DOHH2 (cell line): ENCODE measurements around the gene UBAP1.
"Not testable (repeated sequence)": the region's sequence is repeated elsewhere in the genome, so short reads cannot be mapped to it uniquely, and the experiment has no call there.

Source experiments
- H3F3A ChIP-seq: fragments of 200-600 bp; sonication (generic), shearing (Covaris generic); 2 replicates; pipeline ENCODE4 v1.6.0; 2016; ENCODE audit warnings: antibody characterized with exemption, mild to moderate bottlenecking; ENCODE audit not compliant: control insufficient read depth, insufficient read depth
- H3K27ac ChIP-seq: fragments of 200-600 bp; sonication (generic); 2 replicates; pipeline ENCODE4 v1.5.1; 2014; ENCODE audit warnings: low read depth, mild to moderate bottlenecking, low read length, moderate library complexity
- H3K27me3 ChIP-seq: fragments of 200-600 bp; sonication (generic); 2 replicates; pipeline ENCODE4 v1.6.1; 2014; ENCODE audit warnings: mild to moderate bottlenecking, low read length, mixed read lengths; ENCODE audit not compliant: control insufficient read depth
- H3K36me3 ChIP-seq: fragments of 200-600 bp; sonication (generic); 2 replicates; pipeline ENCODE4 v1.6.1; 2014; ENCODE audit warnings: mild to moderate bottlenecking, low read length, moderate library complexity, mixed read lengths; ENCODE audit not compliant: control insufficient read depth
- H3K4me1 ChIP-seq: fragments of 200-600 bp; sonication (generic); 2 replicates; pipeline ENCODE4 v1.6.1; 2014; ENCODE audit warnings: mild to moderate bottlenecking, low read length, mixed read lengths; ENCODE audit not compliant: control insufficient read depth
- H3K4me2 ChIP-seq: fragments of 200-600 bp; sonication (generic); 2 replicates; pipeline ENCODE4 v1.6.0; 2014; ENCODE audit warnings: mild to moderate bottlenecking, low read length, moderate library complexity
- H3K4me3 ChIP-seq: fragments of 200-600 bp; sonication (generic); 2 replicates; pipeline ENCODE4 v1.5.1; 2014; ENCODE audit warnings: mild to moderate bottlenecking, low read length, mixed read lengths
- H3K79me2 ChIP-seq: fragments of 200-600 bp; sonication (generic); 2 replicates; pipeline ENCODE4 v1.6.1; 2014; ENCODE audit warnings: mild to moderate bottlenecking, low read length, mixed read lengths; ENCODE audit not compliant: control insufficient read depth
- H3K9me2 ChIP-seq: fragments of 200-600 bp; sonication (generic); replicated peaks from 2 replicates; pipeline ENCODE4 v1.6.1; 2014; ENCODE audit warnings: mild to moderate bottlenecking, low read length, mixed read lengths; ENCODE audit not compliant: control insufficient read depth
- H3K9me3 ChIP-seq: fragments of 200-600 bp; sonication (generic); 2 replicates; pipeline ENCODE4 v1.6.1; 2014; ENCODE audit warnings: antibody characterized with exemption, low read length, mixed read lengths; ENCODE audit not compliant: control insufficient read depth, insufficient read depth
- H4K20me1 ChIP-seq: fragments of 200-600 bp; sonication (generic); 2 replicates; pipeline ENCODE4 v1.6.0; 2014; ENCODE audit warnings: low read depth, mild to moderate bottlenecking, antibody characterized with exemption, low read length, moderate library complexity; ENCODE audit not compliant: control insufficient read depth, insufficient read depth
- CTCF ChIP-seq: fragments of 200-600 bp; sonication (generic); IDR thresholded peaks from one replicate; pipeline ENCODE4 v1.5.1; 2014; ENCODE audit warnings: antibody characterized with exemption, mild to moderate bottlenecking, low read depth, low read length; ENCODE audit not compliant: poor library complexity, severe bottlenecking
- EZH2phosphoT487 ChIP-seq: fragments of 200-600 bp; sonication (generic); IDR thresholded peaks from 2 replicates; pipeline ENCODE4 v1.6.1; 2017; ENCODE audit warnings: borderline replicate concordance, mild to moderate bottlenecking, antibody characterized with exemption, low read length, moderate library complexity, mixed read lengths

UBAP1 gene

DNA sequence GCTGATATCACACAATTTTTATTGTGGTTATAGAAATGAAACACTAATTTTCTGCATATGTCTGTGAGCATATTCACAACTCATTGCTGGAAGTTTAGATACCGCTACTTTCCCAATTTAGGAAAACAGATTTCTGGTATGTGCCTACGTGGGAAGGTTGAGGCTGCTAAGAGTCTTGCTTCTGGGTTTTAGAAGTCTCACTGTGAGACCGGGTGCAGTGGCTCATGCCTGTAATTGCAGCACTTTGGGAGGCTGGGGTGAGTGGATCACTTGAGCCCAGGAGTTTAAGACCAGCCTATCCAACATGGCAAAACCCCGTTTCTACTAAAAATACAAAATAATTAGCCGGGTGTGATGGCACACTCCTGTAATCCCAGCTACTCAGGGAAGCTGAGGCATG, 39.6 kb downstream of the UBAP1 start:
- H3K4me2 ChIP-seq, result no peak overlapping the region
- no peak overlapping the region for H3K4me3 ChIP-seq
- no peak for TF ChIP-seq EZH2phosphoT487
- TF ChIP-seq CTCF, result no peak
- no peaks in the 10 kb centered on the region for H3K9me2 ChIP-seq
- peaks cover 16% of the 10 kb centered on the region for H3K79me2 ChIP-seq
- H3F3A ChIP-seq, result no peaks in the 10 kb centered on the region
- no peaks in the 10 kb centered on the region for H3K27me3 ChIP-seq
- no peaks in the 10 kb centered on the region for H3K9me3 ChIP-seq
- no peaks in the 10 kb centered on the region for H3K36me3 ChIP-seq
- no peak overlapping the region for H3K27ac ChIP-seq
- peaks cover 2% of the 10 kb centered on the region for H3K4me1 ChIP-seq
- no peaks in the 10 kb centered on the region for H4K20me1 ChIP-seq

- Histone ChIP-seq H3K9me2 (no peaks in the 10 kb centered on the region), H4K20me1 (no peaks in the 10 kb centered on the region; the same call in 1 of the 2 replicates), H3K79me2 (peaks cover 18% of the 10 kb centered on the region), H3K4me2 (no peak overlapping the region), H3K36me3 (peaks cover 2% of the 10 kb centered on the region; the same call in 1 of the 2 replicates), H3F3A (no peaks in the 10 kb centered on the region), H3K4me1 (no peaks in the 10 kb centered on the region), H3K9me3 (no peaks in the 10 kb centered on the region), H3K4me3 (no peak overlapping the region), H3K27ac (no peak overlapping the region), H3K27me3 (no peaks in the 10 kb centered on the region)
- TF ChIP-seq CTCF (no peak), EZH2phosphoT487 (no peak)
Measured at GRCh38 chr9:34219421-34219820, 40.6 kb downstream of the UBAP1 start.

DNA sequence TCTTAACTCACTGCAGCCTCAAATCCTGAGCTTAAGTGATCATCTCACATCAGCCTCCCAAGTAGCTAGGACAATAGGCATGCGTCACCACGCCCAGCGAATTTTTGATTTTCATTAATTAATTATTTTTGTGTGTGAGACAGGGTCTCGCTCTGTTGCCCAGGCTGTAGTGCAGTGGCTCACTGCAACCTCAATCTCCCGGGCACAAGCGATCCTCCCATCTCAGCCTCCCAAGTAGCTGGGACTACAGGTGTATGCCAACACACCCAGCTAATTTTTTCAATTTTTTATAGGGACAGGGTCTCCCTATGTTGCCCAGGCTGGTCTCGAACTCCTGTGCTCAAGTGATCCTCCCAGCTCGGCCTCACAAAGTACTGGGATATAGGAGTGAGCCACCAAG, 41.4 kb downstream of the UBAP1 start:
- H3K27me3 ChIP-seq, result no peaks in the 10 kb centered on the region
- no peaks in the 10 kb centered on the region for H3K9me3 ChIP-seq
- H3K36me3 ChIP-seq, result peaks cover 2% of the 10 kb centered on the region; the same call in 1 of the 2 replicates
- H3K4me2 ChIP-seq, result no peak overlapping the region
- no peaks in the 10 kb centered on the region for H3K4me1 ChIP-seq
- H3F3A ChIP-seq, result no peaks in the 10 kb centered on the region
- no peaks in the 10 kb centered on the region for H3K9me2 ChIP-seq
- peaks cover 18% of the 10 kb centered on the region for H3K79me2 ChIP-seq
- no peaks in the 10 kb centered on the region; the same call in 1 of the 2 replicates for H4K20me1 ChIP-seq
- TF ChIP-seq CTCF (no peak), EZH2phosphoT487 (no peak)
- H3K4me3 ChIP-seq, result no peak overlapping the region
- no peak overlapping the region for H3K27ac ChIP-seq

DNA sequence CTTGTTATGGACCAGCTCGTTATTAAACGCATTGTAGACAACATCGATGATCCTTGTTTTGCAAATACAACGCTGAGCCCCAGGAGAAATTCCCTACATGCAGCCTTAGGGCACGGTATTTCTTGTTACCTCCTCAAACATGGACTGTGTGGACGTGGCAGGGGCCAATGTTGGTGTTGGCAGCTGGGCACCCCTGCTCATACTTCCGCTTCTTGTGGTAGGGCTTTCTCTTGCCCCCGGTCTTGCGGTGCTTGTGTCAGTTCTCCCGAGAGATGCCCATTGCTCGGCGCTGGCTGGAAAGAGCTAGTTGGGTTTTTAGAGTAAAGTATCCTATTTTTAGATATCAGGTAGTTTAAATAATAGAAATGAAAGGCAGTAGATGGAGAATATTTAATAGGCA, 45.5 kb downstream of the UBAP1 start:
- Histone ChIP-seq H3K4me2 (no peak overlapping the region), H3K27me3 (no peaks in the 10 kb centered on the region), H3K9me2 (no peaks in the 10 kb centered on the region), H3K36me3 (peaks cover 2% of the 10 kb centered on the region; the same call in 1 of the 2 replicates), H3K27ac (no peak overlapping the region), H3K9me3 (no peaks in the 10 kb centered on the region), H4K20me1 (no peaks in the 10 kb centered on the region; the same call in 1 of the 2 replicates), H3K4me1 (no peaks in the 10 kb centered on the region), H3K79me2 (peaks cover 14% of the 10 kb centered on the region), H3K4me3 (no peak overlapping the region), H3F3A (no peaks in the 10 kb centered on the region)
- no peak for TF ChIP-seq EZH2phosphoT487
- TF ChIP-seq CTCF, result no peak

DNA sequence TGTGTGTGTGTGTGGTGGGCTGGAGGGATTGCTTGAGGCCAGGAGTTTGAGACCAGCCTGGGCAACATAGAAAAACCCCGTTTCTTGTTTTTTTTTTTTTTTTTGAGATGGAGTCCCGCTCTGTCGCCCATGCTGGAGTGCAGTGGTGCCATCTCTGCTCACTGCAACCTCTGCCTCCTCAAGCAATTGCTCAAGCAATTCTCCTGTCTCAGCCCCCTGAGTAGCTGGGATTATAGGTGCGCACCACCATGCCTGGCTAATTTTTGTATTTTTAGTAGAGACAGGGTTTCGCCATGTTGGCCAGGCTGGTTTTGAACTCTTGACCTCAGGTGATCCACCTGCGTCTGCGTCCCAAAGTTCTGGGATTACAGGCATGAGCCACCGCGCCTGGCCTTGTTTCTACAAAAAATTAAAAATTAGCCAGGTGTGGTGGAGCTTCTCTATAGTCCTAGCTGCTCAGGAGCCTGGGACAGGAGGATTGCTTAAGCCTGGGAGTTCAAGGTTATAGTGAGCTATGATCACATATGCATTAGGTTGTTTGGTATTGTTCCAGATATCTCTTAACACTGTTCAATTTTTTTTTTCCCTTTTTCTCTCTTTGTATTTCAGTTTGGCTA, 47.4 kb downstream of the UBAP1 start:
- not testable (repeated sequence) for H3K4me2 ChIP-seq, H3F3A ChIP-seq, H3K9me3 ChIP-seq, H3K4me3 ChIP-seq, H4K20me1 ChIP-seq, H3K27me3 ChIP-seq, H3K4me1 ChIP-seq, H3K27ac ChIP-seq, H3K9me2 ChIP-seq, H3K36me3 ChIP-seq
- H3K79me2 ChIP-seq, result peaks cover 12% of the 10 kb centered on the region
